GM18511 (cell line): ENCODE results near the gene PRR36.
"Not testable (repeated sequence)": the region's sequence is repeated elsewhere in the genome, so short reads cannot be mapped to it uniquely, and the experiment has no call there.

ENCODE experiments used
- ATAC-seq: cut with Tn5 transposase; IDR thresholded peaks from one replicate; pipeline ENCODE4 v1.9.1; 2021; ENCODE audit warnings: mild to moderate bottlenecking, moderate library complexity; ENCODE audit not compliant: unreplicated experiment

Gene PRR36

DNA sequence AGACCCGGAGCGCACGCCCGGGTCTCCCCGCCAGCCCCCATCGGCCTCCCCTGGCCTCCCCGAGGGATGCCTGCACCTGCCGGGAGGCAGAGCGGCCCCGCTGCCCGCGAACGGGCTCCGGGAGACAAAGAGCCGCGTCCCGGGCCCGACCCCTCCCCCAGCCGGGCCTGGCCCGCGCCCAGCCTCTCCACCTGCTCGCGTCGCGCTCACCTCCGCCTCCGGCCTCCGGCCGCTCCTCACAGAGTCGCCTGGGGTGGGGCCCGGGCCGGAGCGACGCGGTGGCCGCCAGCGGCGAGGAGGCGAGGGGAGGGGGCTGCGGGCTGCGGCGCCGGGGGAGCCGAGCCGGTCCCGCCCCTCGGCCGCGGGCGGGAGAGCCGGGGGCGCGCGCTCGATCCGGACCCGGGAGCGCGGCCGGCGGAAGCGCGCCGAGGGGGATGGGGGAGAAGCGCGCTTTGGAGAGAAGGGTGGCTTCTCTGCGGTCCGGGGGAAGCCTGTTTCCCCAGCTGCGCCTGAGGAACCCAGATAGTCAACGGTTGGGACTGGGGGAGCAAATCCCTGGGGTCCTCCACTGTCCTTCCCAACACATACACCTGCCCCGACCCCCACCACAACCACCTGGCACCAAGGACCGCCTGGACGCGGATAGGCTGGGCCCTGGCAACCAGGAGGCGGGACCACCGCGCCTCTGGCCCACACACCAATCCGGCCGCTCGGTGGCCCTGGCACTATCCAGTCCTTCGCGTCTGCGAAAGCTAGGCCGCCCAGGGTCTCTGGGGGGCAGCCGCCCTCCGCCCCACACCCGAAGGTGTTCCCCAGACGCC lies at the start of gene PRR36:
Gene PRR36, minus strand, starts transcription at position 315 of the 821 bp plus-strand sequence. CDS start 701 bp downstream, outside the sequence.
- no peak for ATAC-seq

GRCh38 chr19:7923295-7924191 lies 49.4 kb upstream of the PRR36 start:
- no peak for ATAC-seq

- no peak for ATAC-seq
Observed at GRCh38 chr19:7922836-7923195, 48.6 kb upstream of the PRR36 start.

GRCh38 chr19:7921967-7922835 lies 48.0 kb upstream of the PRR36 start:
- ATAC-seq: no peak

DNA sequence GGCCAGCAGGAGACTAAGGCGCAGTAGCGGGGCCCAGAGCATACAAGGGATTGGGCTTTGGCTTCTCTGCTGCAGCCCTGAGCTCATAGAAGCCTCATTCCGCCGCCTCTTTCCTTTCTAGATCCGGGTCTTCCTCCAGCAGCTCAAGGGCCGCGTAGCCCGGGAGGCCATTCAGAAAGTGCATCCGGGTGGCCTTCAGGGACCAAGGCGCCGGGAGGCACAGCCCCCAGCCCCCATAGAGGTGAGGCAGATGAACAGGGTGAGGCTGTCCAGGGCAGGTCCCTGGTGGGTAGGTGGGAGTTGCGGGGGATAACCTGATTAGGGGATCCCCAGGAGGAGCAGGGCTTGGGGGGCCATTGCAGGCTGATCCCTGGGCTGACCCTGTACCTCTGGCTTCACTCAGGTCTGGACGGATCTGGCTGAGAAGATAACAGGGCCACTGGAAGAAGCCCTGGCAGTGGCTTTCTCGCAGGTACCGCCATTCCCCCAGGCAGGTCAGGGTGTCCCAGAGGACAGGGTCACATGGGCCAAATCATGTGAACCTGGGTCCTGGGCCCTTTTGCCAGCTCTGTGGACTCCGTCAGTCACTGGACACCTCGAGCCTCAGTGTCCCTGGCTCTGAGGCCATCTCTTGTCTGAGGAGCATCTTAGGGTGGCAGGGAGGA lies 47.2 kb upstream of the PRR36 start:
- ATAC-seq: no peak

DNA sequence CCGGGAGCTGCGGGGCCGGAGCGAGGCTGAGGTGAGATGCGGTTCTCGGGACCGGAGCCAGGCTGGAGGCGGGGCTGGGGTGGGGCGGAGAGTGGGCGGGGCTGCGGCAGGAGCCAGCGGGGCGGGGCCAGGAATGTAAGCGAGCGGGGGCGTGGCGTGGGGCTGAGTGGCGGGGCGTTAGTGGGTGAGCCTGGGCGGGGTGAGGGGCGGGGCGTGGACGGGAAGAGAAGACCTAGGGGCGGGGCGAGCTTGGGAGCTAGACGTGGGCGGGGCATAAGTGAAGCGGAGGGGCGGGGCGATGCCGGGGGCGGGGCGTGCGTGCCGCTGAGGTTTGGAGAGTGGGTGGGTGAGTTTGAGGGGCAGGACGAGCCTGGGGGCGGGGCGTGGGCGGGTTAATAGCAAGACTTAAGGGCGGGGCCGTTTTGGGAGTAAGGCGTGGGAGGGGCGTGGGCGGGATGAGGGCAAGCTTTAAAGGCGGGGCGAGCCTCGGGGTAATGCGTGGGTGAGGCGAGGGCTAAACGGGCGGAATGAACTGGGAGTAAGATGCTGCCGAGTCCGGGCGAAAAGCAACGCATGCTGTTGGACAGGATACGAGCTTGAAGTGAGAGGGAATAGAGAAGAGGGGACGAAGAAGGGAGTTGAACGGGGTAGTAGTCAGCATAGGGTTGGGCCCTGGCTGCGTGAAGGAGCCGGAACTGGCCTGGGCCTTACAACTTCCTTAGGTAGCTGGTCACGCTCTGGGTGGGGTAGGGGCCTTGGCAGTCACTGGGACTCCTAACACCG lies 46.5 kb upstream of the PRR36 start:
- ATAC-seq: peak; percentile 39

- ATAC-seq: peak; percentile 58
Observed at GRCh38 chr19:7919610-7920518, 45.7 kb upstream of the PRR36 start, which contains the start of gene SNAPC2. SNAPC2 (plus strand) TSS chr19:7920338; CDS start chr19:7920367, 29 bp downstream.

GRCh38 chr19:7918615-7919421 lies 44.6 kb upstream of the PRR36 start:
- no peak for ATAC-seq

DNA sequence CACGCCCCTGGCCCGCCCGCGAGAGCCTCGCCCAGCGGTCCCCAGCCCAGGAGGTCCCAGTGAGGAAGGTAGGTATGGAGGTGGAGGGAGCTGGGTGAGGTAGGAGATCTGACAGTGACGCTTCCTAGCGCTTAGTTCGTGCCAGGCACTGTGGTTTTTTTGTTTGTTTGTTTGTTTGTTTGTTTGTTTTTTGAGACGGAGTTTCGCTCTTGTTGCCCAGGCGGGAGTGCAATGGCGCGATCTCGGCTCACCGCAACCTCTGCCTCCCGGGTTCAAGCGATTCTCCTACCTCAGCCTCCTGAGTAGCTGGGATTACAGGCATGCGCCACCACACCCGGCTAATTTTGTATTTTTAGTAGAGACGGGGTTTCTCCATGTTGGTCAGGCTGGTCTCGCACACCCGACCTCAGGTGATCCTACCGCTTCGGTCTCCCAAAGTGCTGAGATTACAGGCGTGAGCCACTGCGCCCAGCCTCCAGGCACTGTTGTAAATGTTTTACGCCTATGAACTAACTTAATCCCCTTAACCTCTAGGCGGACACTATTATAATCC lies 43.9 kb upstream of the PRR36 start:
- ATAC-seq: not testable (repeated sequence)

- ATAC-seq: no peak
Observed at GRCh38 chr19:7917267-7918061, 43.3 kb upstream of the PRR36 start.

DNA sequence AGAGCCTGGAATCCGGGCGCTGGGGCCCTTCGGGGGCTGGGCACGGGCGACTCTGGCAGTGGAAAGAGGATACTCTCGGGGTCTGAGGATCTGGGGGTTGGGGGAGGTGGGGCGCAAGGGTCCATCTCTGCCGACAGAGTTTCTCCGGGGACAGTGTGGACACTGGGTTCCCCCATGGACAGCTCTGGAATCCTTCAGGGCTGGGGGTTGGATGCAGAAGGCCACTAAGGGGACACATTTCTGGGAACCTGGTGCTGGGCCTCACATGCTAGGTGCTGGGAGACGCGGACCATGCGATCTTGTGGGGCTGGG lies 42.7 kb upstream of the PRR36 start:
- no peak for ATAC-seq

- ATAC-seq: no peak
Observed at GRCh38 chr19:7916103-7916954, 42.1 kb upstream of the PRR36 start.

GRCh38 chr19:7915250-7916102 lies 41.3 kb upstream of the PRR36 start:
- no peak for ATAC-seq

DNA sequence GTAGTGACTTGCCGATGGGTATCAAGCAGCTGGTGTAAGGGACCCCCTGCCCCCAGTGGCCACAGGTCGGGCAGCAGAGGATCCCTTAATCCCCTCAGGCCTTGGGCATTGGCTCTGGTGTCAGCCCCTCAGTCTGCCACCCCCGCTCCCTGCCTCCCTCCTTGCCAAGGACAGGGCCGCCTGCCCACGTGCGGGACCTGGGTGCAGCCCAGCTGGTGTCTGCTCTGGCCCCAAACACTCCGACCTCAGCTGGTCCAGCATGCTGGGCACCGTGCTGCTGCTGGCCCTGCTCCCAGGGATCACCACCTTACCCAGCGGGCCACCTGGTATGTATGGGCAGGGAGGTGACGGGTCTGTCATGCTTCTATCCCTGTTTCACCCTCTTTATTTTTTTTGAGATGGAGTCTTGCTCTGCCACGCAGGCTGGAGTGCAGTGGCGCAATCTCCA lies 40.4 kb upstream of the PRR36 start, which contains the start of gene TGFBR3L:
Gene TGFBR3L, plus strand, starts transcription at position 233 of the 448 bp plus-strand sequence.
- no peak for ATAC-seq

GRCh38 chr19:7914099-7914498 lies 39.9 kb upstream of the PRR36 start:
- no peak for ATAC-seq
